H9 (cell line): ENCODE data around the gene CCR7. TPM values are rescaled to one million over a fixed set of nuclear protein-coding genes. Genes with fewer than 3 reads are reported as not detected.

ENCODE experiments used
- DNase-seq: peaks from one replicate; pipeline ENCODE4 v3.0.0-alpha.2; 2017
- H2AFZ ChIP-seq: one replicate; pipeline ENCODE4 v1.6.1; 2013; ENCODE audit warnings: mild to moderate bottlenecking, low read length, control low read depth, moderate library complexity
- H2AK5ac ChIP-seq: 2 replicates; pipeline ENCODE4 v1.6.1; 2013; ENCODE audit warnings: low read length, control low read depth, mixed read lengths; ENCODE audit not compliant: insufficient read length
- H2BK120ac ChIP-seq: one replicate; pipeline ENCODE4 v1.6.1; 2013; ENCODE audit warnings: low read depth, mild to moderate bottlenecking, low read length, control low read depth, inconsistent platforms; ENCODE audit not compliant: poor library complexity, severe bottlenecking
- H2BK12ac ChIP-seq: 2 replicates; pipeline ENCODE4 v1.6.1; 2013; ENCODE audit warnings: low read length, control low read depth, mixed read lengths, low read depth; ENCODE audit not compliant: insufficient read length
- H2BK15ac ChIP-seq: 2 replicates; pipeline ENCODE4 v1.6.1; 2013; ENCODE audit warnings: low read depth, low read length, control low read depth
- H2BK20ac ChIP-seq: one replicate; pipeline ENCODE4 v1.6.1; 2013; ENCODE audit warnings: low read depth, mild to moderate bottlenecking, low read length, control low read depth, inconsistent platforms; ENCODE audit not compliant: poor library complexity, severe bottlenecking
- H2BK5ac ChIP-seq: 2 replicates; pipeline ENCODE4 v1.6.1; 2013; ENCODE audit warnings: low read length, control low read depth, mixed read lengths; ENCODE audit not compliant: insufficient read length
- H3K14ac ChIP-seq: 2 replicates; pipeline ENCODE4 v1.6.1; 2013; ENCODE audit warnings: low read length, control low read depth; ENCODE audit not compliant: insufficient read depth
- H3K18ac ChIP-seq: 2 replicates; pipeline ENCODE4 v1.6.1; 2013; ENCODE audit warnings: low read depth, mild to moderate bottlenecking, mixed read lengths, low read length, control low read depth; ENCODE audit not compliant: insufficient read length
- H3K23ac ChIP-seq: 2 replicates; pipeline ENCODE4 v1.6.1; 2013; ENCODE audit warnings: low read length, control low read depth, mixed read lengths, low read depth; ENCODE audit not compliant: insufficient read length
- H3K23me2 ChIP-seq: 2 replicates; pipeline ENCODE4 v1.6.1; 2013; ENCODE audit warnings: low read depth, mild to moderate bottlenecking, mixed read lengths, low read length, control low read depth; ENCODE audit not compliant: insufficient read length, poor library complexity, severe bottlenecking
- H3K27ac ChIP-seq: 2 replicates; pipeline ENCODE4 v1.5.1; 2013; ENCODE audit warnings: low read length, control low read depth, mixed read lengths, low read depth; ENCODE audit not compliant: insufficient read length
- H3K27me3 ChIP-seq: 2 replicates; pipeline ENCODE4 v1.6.1; 2013; ENCODE audit warnings: low read length, control low read depth, inconsistent platforms; ENCODE audit not compliant: insufficient read depth
- H3K4ac ChIP-seq: 2 replicates; pipeline ENCODE4 v1.6.1; 2013; ENCODE audit warnings: low read depth, mild to moderate bottlenecking, control low read depth, inconsistent platforms, low read length, moderate library complexity
- H3K4me1 ChIP-seq: 2 replicates; pipeline ENCODE4 v1.6.1; 2013; ENCODE audit warnings: low read length, control low read depth, inconsistent platforms; ENCODE audit not compliant: insufficient read depth
- H3K4me2 ChIP-seq: 2 replicates; pipeline ENCODE4 v1.6.1; 2013; ENCODE audit warnings: low read length, control low read depth, mixed read lengths; ENCODE audit not compliant: insufficient read length, insufficient read depth
- H3K56ac ChIP-seq: 2 replicates; pipeline ENCODE4 v1.6.1; 2013; ENCODE audit warnings: low read depth, mild to moderate bottlenecking, mixed read lengths, low read length, control low read depth; ENCODE audit not compliant: insufficient read length
- H3K79me1 ChIP-seq: 2 replicates; pipeline ENCODE4 v1.6.1; 2013; ENCODE audit warnings: low read depth, mild to moderate bottlenecking, moderate library complexity, low read length, control low read depth, inconsistent platforms; ENCODE audit not compliant: insufficient read depth, poor library complexity, severe bottlenecking
- H3K79me2 ChIP-seq: 2 replicates; pipeline ENCODE4 v1.6.1; 2013; ENCODE audit warnings: low read length, control low read depth, inconsistent platforms; ENCODE audit not compliant: insufficient read depth
- H3K9ac ChIP-seq: 2 replicates; pipeline ENCODE4 v1.6.1; 2013; ENCODE audit warnings: low read length, control low read depth, mixed read lengths; ENCODE audit not compliant: insufficient read length; ENCODE audit errors: extremely low read depth
- H3K9me3 ChIP-seq: one replicate; pipeline ENCODE4 v1.6.1; 2013; ENCODE audit warnings: low read depth, low read length, inconsistent platforms; ENCODE audit not compliant: control insufficient read depth
- H3T11ph ChIP-seq: one replicate; pipeline ENCODE4 v1.6.1; 2013; ENCODE audit warnings: mild to moderate bottlenecking, low read length, control low read depth, inconsistent platforms
- H4K20me1 ChIP-seq: one replicate; pipeline ENCODE4 v1.6.1; 2013; ENCODE audit not compliant: control insufficient read depth, insufficient read length, insufficient read depth
- H4K5ac ChIP-seq: 2 replicates; pipeline ENCODE4 v1.6.1; 2013; ENCODE audit warnings: low read depth, mild to moderate bottlenecking, mixed read lengths, low read length, control low read depth; ENCODE audit not compliant: insufficient read length
- H4K8ac ChIP-seq: replicated peaks from 2 replicates; pipeline ENCODE4 v1.6.1; 2013; ENCODE audit warnings: low read length, control low read depth, mixed read lengths, low read depth; ENCODE audit not compliant: insufficient read length
- H4K91ac ChIP-seq: 2 replicates; pipeline ENCODE4 v1.6.1; 2013; ENCODE audit warnings: low read depth, mild to moderate bottlenecking, moderate library complexity, mixed read lengths, low read length, control low read depth; ENCODE audit not compliant: insufficient read length
- H3K27ac Mint-ChIP-seq, 3 experiments: 2 replicates in 2 of 3; 3 replicates in 1 of 3; pipeline ENCODE4 v1.8.0; 2020 to 2021; ENCODE audit warnings: mixed read lengths in 3 of 3, mild to moderate bottlenecking in 1 of 3, moderate library complexity in 1 of 3
- H3K27me3 Mint-ChIP-seq: 2 replicates; pipeline ENCODE4 v1.8.0; 2021; ENCODE audit warnings: low read depth, mild to moderate bottlenecking, moderate library complexity, mixed read lengths
- H3K36me3 Mint-ChIP-seq, 3 experiments: 2 replicates in 2 of 3; 3 replicates in 1 of 3; pipeline ENCODE4 v1.8.0; 2020 to 2021; ENCODE audit warnings: low read depth in 3 of 3, mixed read lengths in 3 of 3; ENCODE audit not compliant: insufficient read depth in 1 of 3
- H3K4me1 Mint-ChIP-seq, 2 experiments: 2 replicates each; pipeline ENCODE4 v1.8.0; 2020; ENCODE audit warnings: mixed read lengths in 2 of 2
- H3K4me3 Mint-ChIP-seq, 2 experiments: 2 replicates in 1 of 2; 3 replicates in 1 of 2; pipeline ENCODE4 v1.8.0; 2020 to 2021; ENCODE audit warnings: mild to moderate bottlenecking in 2 of 2, mixed read lengths in 2 of 2, moderate library complexity in 1 of 2
- H3K9me3 Mint-ChIP-seq, 2 experiments: 2 replicates in 1 of 2; 3 replicates in 1 of 2; pipeline ENCODE4 v1.8.0; 2020; ENCODE audit warnings: mild to moderate bottlenecking in 2 of 2, mixed read lengths in 2 of 2, moderate library complexity in 1 of 2
- WGBS: extraction: QIAGEN DNeasy Blood & Tissue Kit; methylation state at CpG from one replicate; pipeline ENCODE4 v1.1.7; 2013; ENCODE audit warnings: missing lambda C conversion rate, low lambda C conversion rate, mixed read lengths; ENCODE audit not compliant: insufficient read length; ENCODE audit errors: extremely low coverage; 5-methylcytosine and 5-hydroxymethylcytosine counted together
- total RNA-seq: library from RNA; stranded (reverse); gene quantifications from 2 replicates; pipeline ENCODE4 v1.2.1, GENCODE V29; 2021
- TF ChIP-seq, protein P1 (sequence below): fragments of 200-600 bp; sonication (generic); conservative IDR thresholded peaks from 3 replicates; pipeline ENCODE4 v1.8.0; 2021; ENCODE audit warnings: antibody characterized with exemption, mild to moderate bottlenecking

The CCR7 gene
- total RNA-seq, 1 experiment from 2014 or later: 0.31 TPM

DNA sequence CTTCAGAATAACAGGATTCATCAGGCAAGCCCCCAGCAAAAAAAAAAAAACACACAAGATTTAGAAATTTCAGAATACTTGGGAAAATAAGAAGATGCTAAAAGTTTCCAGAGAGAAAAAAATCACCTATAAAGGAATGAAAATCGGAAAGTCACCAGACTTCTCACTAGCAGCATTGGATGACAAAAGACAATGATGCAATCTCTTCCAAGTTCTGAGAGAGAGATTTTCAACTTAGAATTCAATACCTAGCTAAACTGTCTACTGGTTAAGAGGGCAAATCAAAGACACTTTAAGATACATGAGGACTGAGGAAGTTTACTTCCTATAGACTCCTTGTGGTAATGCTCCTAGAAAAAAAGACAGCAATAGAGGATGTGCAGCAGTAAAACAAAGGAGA, 40.0 kb downstream of the CCR7 start:
- H2AK5ac ChIP-seq: no peak overlapping the region
- H3K56ac ChIP-seq: no peak overlapping the region
- H3K9me3 ChIP-seq: no peaks in the 10 kb centered on the region
- H2BK15ac ChIP-seq: no peak overlapping the region
- peaks cover 9 to 11% of the 10 kb centered on the region in 2 experiments for H3K9me3 Mint-ChIP-seq
- H3K27me3 ChIP-seq: no peaks in the 10 kb centered on the region; the same call in 1 of the 2 replicates
- no peak overlapping the region for H2BK12ac ChIP-seq
- H3K27ac ChIP-seq: no peak overlapping the region
- no peak for DNase-seq
- H3K27ac Mint-ChIP-seq: no peak overlapping the region
- no peaks in the 10 kb centered on the region for H3K79me1 ChIP-seq
- H4K5ac ChIP-seq: no peak overlapping the region
- H3K18ac ChIP-seq: no peak overlapping the region
- H2BK5ac ChIP-seq: no peak overlapping the region
- no peak overlapping the region for H3K14ac ChIP-seq
- H3K23ac ChIP-seq: no peak overlapping the region
- no peak overlapping the region for H2BK20ac ChIP-seq
- peaks cover 5 to 14% of the 10 kb centered on the region in 2 experiments; a peak in 2 of 4 replicates for H3K4me1 Mint-ChIP-seq
- no peak overlapping the region for H4K8ac ChIP-seq
- no peak overlapping the region for H3K4me3 Mint-ChIP-seq
- H4K91ac ChIP-seq: no peak overlapping the region
- no peaks in the 10 kb centered on the region for H3K79me2 ChIP-seq
- no CpG with 5 or more reads among the region's 1 CpG for WGBS
- peaks cover 4 to 7% (median 5%) of the 10 kb centered on the region in 3 experiments; a peak in 6 of 7 replicates for H3K36me3 Mint-ChIP-seq
- no peak overlapping the region for H3K4ac ChIP-seq
- H3K9ac ChIP-seq: no peak overlapping the region
- no peak overlapping the region for H3T11ph ChIP-seq
- H4K20me1 ChIP-seq: no peaks in the 10 kb centered on the region
- H3K23me2 ChIP-seq: no peaks in the 10 kb centered on the region
- H2AFZ ChIP-seq: no peak overlapping the region
- no peaks in the 10 kb centered on the region for H3K4me1 ChIP-seq
- no peak overlapping the region for H3K4me2 ChIP-seq
- TF ChIP-seq, protein P1, sequence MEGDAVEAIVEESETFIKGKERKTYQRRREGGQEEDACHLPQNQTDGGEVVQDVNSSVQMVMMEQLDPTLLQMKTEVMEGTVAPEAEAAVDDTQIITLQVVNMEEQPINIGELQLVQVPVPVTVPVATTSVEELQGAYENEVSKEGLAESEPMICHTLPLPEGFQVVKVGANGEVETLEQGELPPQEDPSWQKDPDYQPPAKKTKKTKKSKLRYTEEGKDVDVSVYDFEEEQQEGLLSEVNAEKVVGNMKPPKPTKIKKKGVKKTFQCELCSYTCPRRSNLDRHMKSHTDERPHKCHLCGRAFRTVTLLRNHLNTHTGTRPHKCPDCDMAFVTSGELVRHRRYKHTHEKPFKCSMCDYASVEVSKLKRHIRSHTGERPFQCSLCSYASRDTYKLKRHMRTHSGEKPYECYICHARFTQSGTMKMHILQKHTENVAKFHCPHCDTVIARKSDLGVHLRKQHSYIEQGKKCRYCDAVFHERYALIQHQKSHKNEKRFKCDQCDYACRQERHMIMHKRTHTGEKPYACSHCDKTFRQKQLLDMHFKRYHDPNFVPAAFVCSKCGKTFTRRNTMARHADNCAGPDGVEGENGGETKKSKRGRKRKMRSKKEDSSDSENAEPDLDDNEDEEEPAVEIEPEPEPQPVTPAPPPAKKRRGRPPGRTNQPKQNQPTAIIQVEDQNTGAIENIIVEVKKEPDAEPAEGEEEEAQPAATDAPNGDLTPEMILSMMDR: no peak
- H3K27me3 Mint-ChIP-seq: peaks cover 5% of the 10 kb centered on the region
- H2BK120ac ChIP-seq: no peak overlapping the region
